Neural cell (in vitro differentiated cells): ENCODE data around the gene ALDH1L1.

Source experiments
- CTCF ChIP-seq: fragments of 450-650 bp; IDR thresholded peaks from 2 replicates; pipeline ENCODE4 v1.5.1; 2014; ENCODE audit warnings: antibody characterized with exemption, mild to moderate bottlenecking, moderate library complexity; ENCODE audit not compliant: poor library complexity, severe bottlenecking
- EP300 ChIP-seq: fragments of 450-650 bp; conservative IDR thresholded peaks from 2 replicates; pipeline ENCODE4 v1.6.1; 2014; ENCODE audit warnings: antibody characterized with exemption, mild to moderate bottlenecking, moderate library complexity; ENCODE audit not compliant: poor library complexity, severe bottlenecking
- POLR2AphosphoS5 ChIP-seq: IDR thresholded peaks from 2 replicates; pipeline ENCODE4 v1.6.1; 2012
- SMC3 ChIP-seq: fragments of 450-650 bp; conservative IDR thresholded peaks from 2 replicates; pipeline ENCODE4 v1.6.1; 2014; ENCODE audit warnings: antibody characterized with exemption, mild to moderate bottlenecking, moderate library complexity; ENCODE audit not compliant: poor library complexity

- TF ChIP-seq CTCF = no peak
- TF ChIP-seq EP300 = no peak
- TF ChIP-seq SMC3 = no peak
- TF ChIP-seq POLR2AphosphoS5 = no peak
Measured at GRCh38 chr3:126067959-126068358, 112.4 kb downstream of the ALDH1L1 start.
